Measurements from ENCODE around the gene PRSS50.
"Not testable (repeated sequence)": the region's sequence is repeated elsewhere in the genome, so short reads cannot be mapped to it uniquely, and the experiment has no call there.

DNA sequence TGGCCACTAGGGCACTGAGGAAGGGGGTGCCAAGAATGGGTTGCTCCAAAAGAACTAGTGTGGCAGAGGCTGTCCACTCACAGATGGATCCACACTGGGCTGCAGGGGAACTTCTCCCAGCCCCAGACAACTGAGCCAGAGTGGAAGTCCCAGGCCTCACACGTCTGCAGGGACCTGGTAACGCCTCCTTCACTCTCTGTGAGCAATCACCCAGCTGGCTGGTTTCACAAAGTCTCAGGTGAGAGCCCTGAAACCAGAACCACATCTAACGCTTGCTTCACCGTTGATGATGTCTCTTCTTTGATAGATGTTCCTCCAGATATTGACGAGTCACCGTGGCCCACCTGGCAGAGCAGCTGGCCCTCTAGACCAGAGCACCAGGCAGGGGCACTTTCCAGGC, 35.5 kb upstream of the PRSS50 start:
- not testable (repeated sequence) for TF ChIP-seq EZH2phosphoT487 (IDR thresholded peaks at IDR 0.05; ENCODE audit: borderline replicate concordance); SP1 (IDR thresholded peaks at IDR 0.05; ENCODE audit: low read depth); EZH2 (IDR thresholded peaks at IDR 0.05); YY1 (IDR thresholded peaks at IDR 0.05; ENCODE audit: extremely low read depth, insufficient replicate concordance, low read depth, low read length); SRF (IDR thresholded peaks at IDR 0.05; ENCODE audit: low read depth); POLR2AphosphoS5 (IDR thresholded peaks at IDR 0.05; ENCODE audit: low read depth, low read length); SIN3A (IDR thresholded peaks at IDR 0.05; ENCODE audit: low read depth); POLR2A (IDR thresholded peaks at IDR 0.05; ENCODE audit: borderline replicate concordance, extremely low read depth, insufficient read depth, insufficient read length)
- TF ChIP-seq, protein P1, sequence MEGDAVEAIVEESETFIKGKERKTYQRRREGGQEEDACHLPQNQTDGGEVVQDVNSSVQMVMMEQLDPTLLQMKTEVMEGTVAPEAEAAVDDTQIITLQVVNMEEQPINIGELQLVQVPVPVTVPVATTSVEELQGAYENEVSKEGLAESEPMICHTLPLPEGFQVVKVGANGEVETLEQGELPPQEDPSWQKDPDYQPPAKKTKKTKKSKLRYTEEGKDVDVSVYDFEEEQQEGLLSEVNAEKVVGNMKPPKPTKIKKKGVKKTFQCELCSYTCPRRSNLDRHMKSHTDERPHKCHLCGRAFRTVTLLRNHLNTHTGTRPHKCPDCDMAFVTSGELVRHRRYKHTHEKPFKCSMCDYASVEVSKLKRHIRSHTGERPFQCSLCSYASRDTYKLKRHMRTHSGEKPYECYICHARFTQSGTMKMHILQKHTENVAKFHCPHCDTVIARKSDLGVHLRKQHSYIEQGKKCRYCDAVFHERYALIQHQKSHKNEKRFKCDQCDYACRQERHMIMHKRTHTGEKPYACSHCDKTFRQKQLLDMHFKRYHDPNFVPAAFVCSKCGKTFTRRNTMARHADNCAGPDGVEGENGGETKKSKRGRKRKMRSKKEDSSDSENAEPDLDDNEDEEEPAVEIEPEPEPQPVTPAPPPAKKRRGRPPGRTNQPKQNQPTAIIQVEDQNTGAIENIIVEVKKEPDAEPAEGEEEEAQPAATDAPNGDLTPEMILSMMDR (IDR thresholded peaks at IDR 0.05 in 2 of 3, conservative IDR thresholded peaks at IDR 0.05 in 1 of 3; ENCODE audit: borderline replicate concordance in 1 of 3, insufficient read depth in 1 of 3, low read depth in 2 of 3, low read length in 2 of 3): not testable (repeated sequence)
- TF ChIP-seq, protein P2, sequence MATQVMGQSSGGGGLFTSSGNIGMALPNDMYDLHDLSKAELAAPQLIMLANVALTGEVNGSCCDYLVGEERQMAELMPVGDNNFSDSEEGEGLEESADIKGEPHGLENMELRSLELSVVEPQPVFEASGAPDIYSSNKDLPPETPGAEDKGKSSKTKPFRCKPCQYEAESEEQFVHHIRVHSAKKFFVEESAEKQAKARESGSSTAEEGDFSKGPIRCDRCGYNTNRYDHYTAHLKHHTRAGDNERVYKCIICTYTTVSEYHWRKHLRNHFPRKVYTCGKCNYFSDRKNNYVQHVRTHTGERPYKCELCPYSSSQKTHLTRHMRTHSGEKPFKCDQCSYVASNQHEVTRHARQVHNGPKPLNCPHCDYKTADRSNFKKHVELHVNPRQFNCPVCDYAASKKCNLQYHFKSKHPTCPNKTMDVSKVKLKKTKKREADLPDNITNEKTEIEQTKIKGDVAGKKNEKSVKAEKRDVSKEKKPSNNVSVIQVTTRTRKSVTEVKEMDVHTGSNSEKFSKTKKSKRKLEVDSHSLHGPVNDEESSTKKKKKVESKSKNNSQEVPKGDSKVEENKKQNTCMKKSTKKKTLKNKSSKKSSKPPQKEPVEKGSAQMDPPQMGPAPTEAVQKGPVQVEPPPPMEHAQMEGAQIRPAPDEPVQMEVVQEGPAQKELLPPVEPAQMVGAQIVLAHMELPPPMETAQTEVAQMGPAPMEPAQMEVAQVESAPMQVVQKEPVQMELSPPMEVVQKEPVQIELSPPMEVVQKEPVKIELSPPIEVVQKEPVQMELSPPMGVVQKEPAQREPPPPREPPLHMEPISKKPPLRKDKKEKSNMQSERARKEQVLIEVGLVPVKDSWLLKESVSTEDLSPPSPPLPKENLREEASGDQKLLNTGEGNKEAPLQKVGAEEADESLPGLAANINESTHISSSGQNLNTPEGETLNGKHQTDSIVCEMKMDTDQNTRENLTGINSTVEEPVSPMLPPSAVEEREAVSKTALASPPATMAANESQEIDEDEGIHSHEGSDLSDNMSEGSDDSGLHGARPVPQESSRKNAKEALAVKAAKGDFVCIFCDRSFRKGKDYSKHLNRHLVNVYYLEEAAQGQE (IDR thresholded peaks at IDR 0.05; ENCODE audit: low read depth): not testable (repeated sequence)
